ENCODE data around the gene AP3B2. TPM values are rescaled to one million over a fixed set of nuclear protein-coding genes. Genes with fewer than 3 reads are reported as not detected.
A peak's percentile ranks its signal among the peaks of the same experiment; 100 is the strongest.
"Not testable (repeated sequence)": the region's sequence is repeated elsewhere in the genome, so short reads cannot be mapped to it uniquely, and the experiment has no call there.

AP3B2 gene
- total RNA-seq, 2 donors from 2014 or later: 5.4 to 9.3 TPM

DNA sequence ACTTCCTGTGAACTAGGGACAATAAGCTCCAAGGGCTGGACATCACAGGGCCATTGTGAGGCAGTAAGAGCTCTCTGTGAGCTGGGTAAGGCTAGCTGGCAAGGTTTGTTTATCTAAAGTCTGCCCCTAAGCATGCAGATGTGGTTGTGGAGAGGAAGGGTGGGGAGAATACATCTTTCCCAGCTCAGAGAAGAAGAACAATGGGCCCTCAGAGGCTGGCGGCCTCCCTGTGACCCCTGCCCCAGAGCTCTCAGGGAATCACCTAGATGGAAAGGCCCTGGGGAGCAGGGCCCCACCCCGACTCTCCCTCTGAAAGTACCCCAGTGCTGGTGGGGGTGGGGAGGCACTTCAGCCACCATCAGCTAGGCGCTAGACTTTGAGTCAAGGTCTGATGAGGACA, 4.3 kb upstream of the AP3B2 start:
- Histone ChIP-seq H3K36me3 (no peaks in the 10 kb centered on the region), H3K4me1 (replicated peaks) (no peaks in the 10 kb centered on the region), H3K27ac (no peak overlapping the region), H3K9me3 (no peaks in the 10 kb centered on the region), H3K27me3 (replicated peaks; ENCODE audit: insufficient read depth) (no peaks in the 10 kb centered on the region), H3K4me3 (no peak overlapping the region)
- DNase-seq (ENCODE audit: low spot score): no peak
- TF ChIP-seq POLR2AphosphoS5 (IDR thresholded peaks at IDR 0.05) (no peak), POLR2A (IDR thresholded peaks at IDR 0.05) (no peak)
- TF ChIP-seq, protein P1, sequence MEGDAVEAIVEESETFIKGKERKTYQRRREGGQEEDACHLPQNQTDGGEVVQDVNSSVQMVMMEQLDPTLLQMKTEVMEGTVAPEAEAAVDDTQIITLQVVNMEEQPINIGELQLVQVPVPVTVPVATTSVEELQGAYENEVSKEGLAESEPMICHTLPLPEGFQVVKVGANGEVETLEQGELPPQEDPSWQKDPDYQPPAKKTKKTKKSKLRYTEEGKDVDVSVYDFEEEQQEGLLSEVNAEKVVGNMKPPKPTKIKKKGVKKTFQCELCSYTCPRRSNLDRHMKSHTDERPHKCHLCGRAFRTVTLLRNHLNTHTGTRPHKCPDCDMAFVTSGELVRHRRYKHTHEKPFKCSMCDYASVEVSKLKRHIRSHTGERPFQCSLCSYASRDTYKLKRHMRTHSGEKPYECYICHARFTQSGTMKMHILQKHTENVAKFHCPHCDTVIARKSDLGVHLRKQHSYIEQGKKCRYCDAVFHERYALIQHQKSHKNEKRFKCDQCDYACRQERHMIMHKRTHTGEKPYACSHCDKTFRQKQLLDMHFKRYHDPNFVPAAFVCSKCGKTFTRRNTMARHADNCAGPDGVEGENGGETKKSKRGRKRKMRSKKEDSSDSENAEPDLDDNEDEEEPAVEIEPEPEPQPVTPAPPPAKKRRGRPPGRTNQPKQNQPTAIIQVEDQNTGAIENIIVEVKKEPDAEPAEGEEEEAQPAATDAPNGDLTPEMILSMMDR (IDR thresholded peaks at IDR 0.05): no peak
- intact Hi-C loops (cut with DNase I): no loop called here
- WGBS: 74% methylated on average over 3 of the region's 3 CpGs

DNA sequence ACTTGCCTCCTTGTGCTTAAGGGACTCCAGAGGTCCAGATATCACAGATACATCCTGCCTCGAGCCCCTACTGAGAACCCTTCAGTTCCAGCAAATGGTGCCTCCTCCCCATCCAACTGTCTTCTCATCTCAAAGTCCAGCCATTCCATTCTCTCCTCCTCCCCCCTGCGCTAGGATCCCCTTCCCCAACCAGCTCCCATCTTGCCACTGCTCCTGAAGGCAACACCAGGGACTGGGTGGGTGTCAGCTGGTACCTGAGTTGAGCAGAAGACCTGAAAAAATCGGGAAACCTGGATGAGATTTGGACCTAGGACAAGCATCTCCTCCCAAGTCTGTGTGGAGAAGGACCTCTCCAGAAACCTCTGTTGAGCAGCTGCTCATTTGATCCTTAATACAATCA, 2.4 kb upstream of the AP3B2 start:
- intact Hi-C loops (cut with DNase I): no loop called here
- TF ChIP-seq POLR2A (IDR thresholded peaks at IDR 0.05): no peak
- no peak for TF ChIP-seq POLR2AphosphoS5 (IDR thresholded peaks at IDR 0.05)
- TF ChIP-seq, protein P1 (IDR thresholded peaks at IDR 0.05): no peak
- Histone ChIP-seq H3K9me3 (no peaks in the 10 kb centered on the region), H3K4me1 (replicated peaks) (no peaks in the 10 kb centered on the region), H3K27ac (no peak overlapping the region), H3K36me3 (no peaks in the 10 kb centered on the region), H3K27me3 (replicated peaks; ENCODE audit: insufficient read depth) (no peaks in the 10 kb centered on the region), H3K4me3 (no peak overlapping the region)
- no peak for DNase-seq (ENCODE audit: low spot score)
- 91% methylated on average over 3 of the region's 3 CpGs for WGBS

DNA sequence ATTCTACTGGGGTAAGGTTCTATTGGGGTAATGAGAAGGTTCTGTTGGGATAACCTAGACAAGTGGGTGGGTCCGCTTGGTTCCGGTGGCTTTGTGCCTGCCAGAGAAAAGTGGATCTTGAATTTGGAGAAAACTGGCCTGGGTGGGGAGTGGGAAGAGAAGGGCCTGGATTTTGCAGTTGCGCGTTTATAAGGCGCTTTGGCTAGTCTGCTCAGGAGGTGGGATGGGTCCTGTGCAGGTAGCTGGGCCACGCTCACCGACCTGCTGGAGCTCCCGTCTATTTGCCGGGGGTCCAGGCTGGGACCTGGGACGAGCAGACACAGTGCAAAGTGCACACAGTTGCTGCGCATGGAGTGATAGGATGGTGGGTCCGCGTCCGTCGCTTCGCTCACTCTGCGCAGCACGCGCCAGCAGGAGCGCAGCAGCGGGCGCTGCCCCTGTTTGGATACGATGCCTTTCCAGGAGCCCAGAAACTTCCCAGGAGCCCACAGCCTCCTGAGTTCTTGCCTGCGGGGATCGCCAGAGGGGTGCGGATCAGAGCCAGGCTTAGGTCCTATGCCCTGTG, 1.3 kb upstream of the AP3B2 start:
- no peaks in the 10 kb centered on the region for H3K9me3 ChIP-seq
- H3K4me3 ChIP-seq: no peak overlapping the region
- WGBS: 96% methylated on average over 26 of the region's 26 CpGs
- H3K4me1 ChIP-seq (replicated peaks): no peaks in the 10 kb centered on the region
- H3K27me3 ChIP-seq (replicated peaks; ENCODE audit: insufficient read depth): no peaks in the 10 kb centered on the region
- intact Hi-C loops (cut with DNase I): no loop called here
- H3K27ac ChIP-seq: no peak overlapping the region
- no peaks in the 10 kb centered on the region for H3K36me3 ChIP-seq
- DNase-seq (ENCODE audit: low spot score): no peak
- TF ChIP-seq, protein P1 (IDR thresholded peaks at IDR 0.05): no peak
- TF ChIP-seq POLR2AphosphoS5 (IDR thresholded peaks at IDR 0.05): no peak

DNA sequence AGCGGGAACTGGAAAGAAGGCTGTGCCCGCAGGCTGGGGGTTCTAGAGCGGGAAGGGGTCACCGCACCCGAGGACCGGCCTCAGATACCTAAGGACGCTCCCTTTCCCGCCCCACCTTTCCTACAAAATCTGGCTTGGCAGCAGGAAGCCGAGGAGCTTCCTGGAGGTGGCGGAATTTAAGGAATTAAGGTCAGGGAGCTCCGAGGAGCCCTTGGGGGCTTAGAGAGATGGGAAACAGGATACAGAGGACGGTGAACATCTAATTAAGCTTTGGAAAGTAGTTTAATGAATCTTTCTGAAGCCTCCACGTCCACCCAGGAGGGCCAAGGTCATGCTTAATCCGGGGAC, 507 bp upstream of the AP3B2 start:
- no peak for DNase-seq (ENCODE audit: low spot score)
- WGBS: 9% methylated on average over 14 of the region's 14 CpGs
- Histone ChIP-seq H3K27me3 (replicated peaks; ENCODE audit: insufficient read depth) (no peaks in the 10 kb centered on the region), H3K4me1 (replicated peaks) (no peaks in the 10 kb centered on the region), H3K36me3 (no peaks in the 10 kb centered on the region), H3K4me3 (peak overlapping the region; percentile 58 to 63), H3K9me3 (no peaks in the 10 kb centered on the region), H3K27ac (peak overlapping the region; percentile 56 to 58)
- intact Hi-C loops (cut with DNase I): no loop called here
- TF ChIP-seq POLR2A (IDR thresholded peaks at IDR 0.05): no peak
- TF ChIP-seq, protein P1 (IDR thresholded peaks at IDR 0.05): no peak
- no peak for TF ChIP-seq POLR2AphosphoS5 (IDR thresholded peaks at IDR 0.05)

DNA sequence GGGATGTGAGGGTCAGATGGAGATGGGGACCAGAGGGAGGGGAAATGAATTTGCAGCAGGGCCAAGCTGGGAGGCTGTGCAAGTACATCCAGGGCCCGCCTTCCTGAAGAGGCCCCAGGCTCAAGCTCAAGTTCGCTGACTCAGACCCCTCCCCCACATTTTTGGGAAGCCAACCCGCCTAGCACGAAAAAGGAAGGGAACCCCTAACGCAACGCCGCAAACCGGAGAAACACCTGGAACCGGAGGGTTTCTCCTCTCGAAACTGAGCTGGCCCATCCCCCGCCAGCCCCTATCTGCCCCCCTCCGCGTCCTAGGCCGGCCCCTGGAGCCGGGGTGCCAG, 624 bp downstream of the AP3B2 start:
- H3K27me3 ChIP-seq (replicated peaks; ENCODE audit: insufficient read depth): no peaks in the 10 kb centered on the region
- intact Hi-C loops (cut with DNase I): no loop called here

DNA sequence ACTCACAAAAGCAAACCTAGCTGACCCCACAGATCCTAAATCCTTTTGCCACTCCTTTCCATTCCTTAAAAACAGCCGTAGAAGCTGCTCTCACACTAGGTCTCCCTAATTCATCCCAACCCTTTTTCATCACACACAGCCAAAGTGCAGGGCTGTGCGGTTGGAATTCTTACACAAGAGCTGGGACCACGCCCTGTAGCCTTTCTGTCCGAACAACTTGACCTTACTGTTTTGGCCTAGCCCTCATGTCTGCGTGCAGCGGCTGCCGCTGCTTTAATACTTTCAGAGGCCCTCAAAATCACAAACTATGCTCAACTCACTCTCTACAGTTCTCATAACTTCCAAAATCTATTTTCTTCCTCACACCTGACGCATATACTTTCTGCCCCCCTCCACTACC, 3.8 kb downstream of the AP3B2 start:
- 89% methylated on average over 8 of the region's 8 CpGs for WGBS
- intact Hi-C loops (cut with DNase I); H3K36me3 ChIP-seq; H3K9me3 ChIP-seq; H3K4me1 ChIP-seq (replicated peaks); H3K27ac ChIP-seq; H3K4me3 ChIP-seq; H3K27me3 ChIP-seq (replicated peaks; ENCODE audit: insufficient read depth); DNase-seq (ENCODE audit: low spot score): not testable (repeated sequence)

More for the DNA sequence above, 624 bp downstream of the AP3B2 start:
- TF ChIP-seq POLR2AphosphoS5 (IDR thresholded peaks at IDR 0.05) (no peak), POLR2A (IDR thresholded peaks at IDR 0.05) (no peak)
- TF ChIP-seq, protein P1 (IDR thresholded peaks at IDR 0.05): no peak
- no peaks in the 10 kb centered on the region for H3K9me3 ChIP-seq
- H3K27ac ChIP-seq: no peak overlapping the region
- H3K4me3 ChIP-seq: peak overlapping the region; percentile 58 to 63
- H3K4me1 ChIP-seq (replicated peaks): no peaks in the 10 kb centered on the region
- 5% methylated on average over 15 of the region's 15 CpGs for WGBS
- DNase-seq (ENCODE audit: low spot score): no peak
- H3K36me3 ChIP-seq: no peaks in the 10 kb centered on the region
